Measurements from ENCODE around the gene ALKBH5. TPM values are rescaled to one million over a fixed set of nuclear protein-coding genes. Genes with fewer than 3 reads are reported as not detected.

The ALKBH5 gene
- total and polyA plus RNA-seq, 10 of the 15 experiments (the other 5 are each of a cell fraction or from before 2014, with no cell fraction given), result 13.7 to 99.9 (median 52.4) TPM

- Histone ChIP-seq H3K27me3 (replicated peaks in 1 of 2; ENCODE audit: control insufficient read depth in 2 of 2, insufficient read depth in 2 of 2, low read length in 1 of 2) (no peaks in the 10 kb centered on the region), H2AFZ (ENCODE audit: control insufficient read depth, low read depth, low read length) (no peak overlapping the region), H3K9ac (ENCODE audit: control insufficient read depth, insufficient read depth, low read length) (peak overlapping the region; percentile 89), H3K4me2 (ENCODE audit: control insufficient read depth, insufficient read depth) (peak overlapping the region; percentile 95), H3K36me3 (ENCODE audit: control insufficient read depth in 2 of 2, insufficient read depth in 2 of 2, low read length in 1 of 2) (peaks cover 7 to 15% of the 10 kb centered on the region in 2 experiments), H3K4me3 (peak overlapping the region; percentile 83), H3K4me1 (ENCODE audit: control insufficient read depth, insufficient read depth, low read length) (peaks cover 8% of the 10 kb centered on the region), H3K79me2 (ENCODE audit: control insufficient read depth, insufficient read depth, low read length) (peaks cover 78% of the 10 kb centered on the region), H3K9me3 (replicated peaks; ENCODE audit: control insufficient read depth, insufficient read depth, low read length) (no peaks in the 10 kb centered on the region), H4K20me1 (ENCODE audit: control insufficient read depth, insufficient read depth) (peaks cover 25% of the 10 kb centered on the region), H3K27ac (ENCODE audit: control insufficient read depth, insufficient read depth) (peak overlapping the region; percentile 22)
- ATAC-seq, result no peak
- intact Hi-C loops (cut with micrococcal nuclease; ENCODE audit: unreplicated experiment) (loop anchor here (2.0 kb wide), 1 partner anchor 46 kb away; no protein-coding TSS in a partner anchor), in situ Hi-C loops (cut with MboI) (no loop called here)
- TF ChIP-seq MAX (IDR thresholded peaks at IDR 0.05; ENCODE audit: low read depth, low read length), result no peak
- TF ChIP-seq SMAD5 (IDR thresholded peaks at IDR 0.05; ENCODE audit: low read depth), result no peak
- TF ChIP-seq ZNF687 (IDR thresholded peaks at IDR 0.05), result no peak
- TF ChIP-seq SIN3A (IDR thresholded peaks at IDR 0.05; ENCODE audit: low read depth, low read length), result no peak
- TF ChIP-seq POLR2AphosphoS2 (IDR thresholded peaks at IDR 0.05; ENCODE audit: low read depth, low read length), result no peak
- no peak for TF ChIP-seq POU2F2 (IDR thresholded peaks at IDR 0.05; ENCODE audit: borderline replicate concordance, low read depth, low read length)
- TF ChIP-seq MTA3 (IDR thresholded peaks at IDR 0.05; ENCODE audit: borderline replicate concordance, low read length), result no peak
- no peak for TF ChIP-seq NFYA (IDR thresholded peaks at IDR 0.05; ENCODE audit: borderline replicate concordance, low read depth, low read length)
- no peak for TF ChIP-seq NFIC (IDR thresholded peaks at IDR 0.05; ENCODE audit: low read depth, low read length)
- TF ChIP-seq IRF4 (IDR thresholded peaks at IDR 0.05; ENCODE audit: low read depth, low read length), result no peak
- TF ChIP-seq LARP7 (IDR thresholded peaks at IDR 0.05), result no peak
- no peak for TF ChIP-seq RELA (IDR thresholded peaks at IDR 0.05; ENCODE audit: borderline replicate concordance, partially characterized antibody)
- WGBS (ENCODE audit: insufficient coverage, insufficient replicate concordance, low lambda C conversion rate, missing lambda C conversion rate), result 0% methylated on average over 1 of the region's 1 CpG
- SMC1A ChIA-PET (ENCODE audit: uncharacterized antibody, unreplicated experiment), result interaction anchor here (1.3 to 1.7 kb wide), 5 partner anchors 11 to 98 kb away, joined by 3 to 5 read pairs (median 4); no protein-coding TSS in a partner anchor
- CTCF ChIA-PET, result interaction anchor here (0.9 to 5.3 kb wide), 6 partner anchors 11 to 45 kb away, joined by 3 to 43 read pairs (median 4); no protein-coding TSS in a partner anchor
- BruUV-seq (replicated peaks), result no TSS peak
- FAIRE-seq, result no peak
- DNase-seq (ENCODE audit: low read depth, low spot score), result no peak
- POLR2A ChIA-PET, result interaction anchor here (1.4 kb wide), 1 partner anchor 28 kb away, joined by 4 read pairs; no protein-coding TSS in a partner anchor
- RAD21 ChIA-PET (ENCODE audit: unreplicated experiment), result interaction anchor here (1.9 kb wide), 1 partner anchor 45 kb away, joined by 9 read pairs; no protein-coding TSS in a partner anchor
These were observed 3.0 kb downstream of the ALKBH5 start for GRCh38 chr17:18186627-18186982.

Data from GM12878 (cell line).